ENCODE data around the gene NXPH3.

Gene NXPH3

GRCh38 chr17:49604314-49604869, 28.7 kb downstream of the NXPH3 start:
- Histone ChIP-seq H3K4me2 (ENCODE audit: low read length) (no peak overlapping the region), H3K36me3 (ENCODE audit: insufficient read depth, low read length) (peaks cover 87% of the 10 kb centered on the region), H3K27ac (ENCODE audit: low read depth, low read length, poor library complexity, severe bottlenecking) (no peak overlapping the region), H4K20me1 (ENCODE audit: insufficient read depth, low read length) (no peaks in the 10 kb centered on the region), H3K9ac (ENCODE audit: low read length) (no peak overlapping the region), H3K4me3 (ENCODE audit: low read depth, low read length, poor library complexity, severe bottlenecking) (no peak overlapping the region), H3K9me2 (ENCODE audit: low read depth, low read length) (no peaks in the 10 kb centered on the region), H3K27me3 (ENCODE audit: insufficient read depth, low read length) (no peaks in the 10 kb centered on the region), H2AFZ (ENCODE audit: low read length) (no peak overlapping the region), H3F3A (ENCODE audit: insufficient read depth, low read length) (no peaks in the 10 kb centered on the region), H3K79me2 (ENCODE audit: insufficient read depth, low read length) (no peaks in the 10 kb centered on the region), H3K4me1 (ENCODE audit: insufficient read depth, low read length, severe bottlenecking) (no peaks in the 10 kb centered on the region), H3K9me3 (ENCODE audit: low read length) (no peaks in the 10 kb centered on the region)
- TF ChIP-seq EZH2 (IDR thresholded peaks at IDR 0.05; ENCODE audit: borderline replicate concordance, low read length): no peak
- TF ChIP-seq, protein P1, sequence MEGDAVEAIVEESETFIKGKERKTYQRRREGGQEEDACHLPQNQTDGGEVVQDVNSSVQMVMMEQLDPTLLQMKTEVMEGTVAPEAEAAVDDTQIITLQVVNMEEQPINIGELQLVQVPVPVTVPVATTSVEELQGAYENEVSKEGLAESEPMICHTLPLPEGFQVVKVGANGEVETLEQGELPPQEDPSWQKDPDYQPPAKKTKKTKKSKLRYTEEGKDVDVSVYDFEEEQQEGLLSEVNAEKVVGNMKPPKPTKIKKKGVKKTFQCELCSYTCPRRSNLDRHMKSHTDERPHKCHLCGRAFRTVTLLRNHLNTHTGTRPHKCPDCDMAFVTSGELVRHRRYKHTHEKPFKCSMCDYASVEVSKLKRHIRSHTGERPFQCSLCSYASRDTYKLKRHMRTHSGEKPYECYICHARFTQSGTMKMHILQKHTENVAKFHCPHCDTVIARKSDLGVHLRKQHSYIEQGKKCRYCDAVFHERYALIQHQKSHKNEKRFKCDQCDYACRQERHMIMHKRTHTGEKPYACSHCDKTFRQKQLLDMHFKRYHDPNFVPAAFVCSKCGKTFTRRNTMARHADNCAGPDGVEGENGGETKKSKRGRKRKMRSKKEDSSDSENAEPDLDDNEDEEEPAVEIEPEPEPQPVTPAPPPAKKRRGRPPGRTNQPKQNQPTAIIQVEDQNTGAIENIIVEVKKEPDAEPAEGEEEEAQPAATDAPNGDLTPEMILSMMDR (IDR thresholded peaks at IDR 0.05; ENCODE audit: low read length): no peak

DNA sequence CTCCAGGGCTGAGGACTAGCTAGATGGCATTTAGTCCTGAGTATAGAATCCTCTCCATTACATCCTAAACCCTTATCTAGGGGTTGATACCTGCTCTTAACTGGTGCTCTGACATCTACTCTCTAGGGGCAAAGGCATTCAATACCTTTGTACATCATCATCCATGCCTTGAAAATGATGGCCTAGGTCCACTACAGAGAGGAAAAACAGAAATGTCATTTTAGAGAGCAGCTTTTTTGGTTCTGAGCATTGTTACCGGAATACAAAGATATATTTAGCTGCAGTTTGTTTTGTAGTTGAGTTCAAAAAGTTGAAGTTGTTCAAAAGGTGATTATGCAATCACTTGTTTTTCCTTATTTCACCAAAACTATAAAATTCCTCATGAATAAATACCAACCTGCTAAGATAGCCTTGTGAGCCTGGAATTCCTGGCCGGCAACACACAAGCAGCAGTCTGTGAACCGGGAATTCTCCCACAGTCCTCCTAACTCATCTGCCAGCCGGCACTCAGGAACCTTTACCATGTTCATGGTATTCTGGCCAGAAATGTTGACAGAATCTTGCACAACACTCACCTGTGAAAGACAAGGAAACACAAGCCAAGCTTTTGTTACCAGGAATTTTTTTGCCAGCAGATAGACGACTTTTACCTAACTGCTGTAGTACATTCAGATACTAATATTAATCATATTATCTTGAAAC, 35.4 kb downstream of the NXPH3 start:
- Histone ChIP-seq H3K36me3 (ENCODE audit: insufficient read depth, low read length) (peaks cover 72% of the 10 kb centered on the region), H3K27me3 (ENCODE audit: insufficient read depth, low read length) (no peaks in the 10 kb centered on the region), H3K9ac (ENCODE audit: low read length) (no peak overlapping the region), H3K9me3 (ENCODE audit: low read length) (no peaks in the 10 kb centered on the region), H3K79me2 (ENCODE audit: insufficient read depth, low read length) (no peaks in the 10 kb centered on the region), H3F3A (ENCODE audit: insufficient read depth, low read length) (no peaks in the 10 kb centered on the region), H3K4me3 (ENCODE audit: low read depth, low read length, poor library complexity, severe bottlenecking) (no peak overlapping the region), H3K9me2 (ENCODE audit: low read depth, low read length) (no peaks in the 10 kb centered on the region), H3K27ac (ENCODE audit: low read depth, low read length, poor library complexity, severe bottlenecking) (no peak overlapping the region), H2AFZ (ENCODE audit: low read length) (no peak overlapping the region), H4K20me1 (ENCODE audit: insufficient read depth, low read length) (no peaks in the 10 kb centered on the region), H3K4me2 (ENCODE audit: low read length) (no peak overlapping the region), H3K4me1 (ENCODE audit: insufficient read depth, low read length, severe bottlenecking) (no peaks in the 10 kb centered on the region)
- TF ChIP-seq EZH2 (IDR thresholded peaks at IDR 0.05; ENCODE audit: borderline replicate concordance, low read length): no peak
- TF ChIP-seq, protein P1 (IDR thresholded peaks at IDR 0.05; ENCODE audit: low read length): no peak

GRCh38 chr17:49612726-49613125, 37.1 kb downstream of the NXPH3 start:
- no peaks in the 10 kb centered on the region for H3K4me1 ChIP-seq (ENCODE audit: insufficient read depth, low read length, severe bottlenecking)
- H3F3A ChIP-seq (ENCODE audit: insufficient read depth, low read length): no peaks in the 10 kb centered on the region
- no peaks in the 10 kb centered on the region for H3K27me3 ChIP-seq (ENCODE audit: insufficient read depth, low read length)
- H2AFZ ChIP-seq (ENCODE audit: low read length): no peak overlapping the region
- no peaks in the 10 kb centered on the region for H3K9me2 ChIP-seq (ENCODE audit: low read depth, low read length)
- peaks cover 70% of the 10 kb centered on the region for H3K36me3 ChIP-seq (ENCODE audit: insufficient read depth, low read length)
- H4K20me1 ChIP-seq (ENCODE audit: insufficient read depth, low read length): no peaks in the 10 kb centered on the region
- H3K9me3 ChIP-seq (ENCODE audit: low read length): no peaks in the 10 kb centered on the region
- no peak overlapping the region for H3K4me2 ChIP-seq (ENCODE audit: low read length)
- TF ChIP-seq EZH2 (IDR thresholded peaks at IDR 0.05; ENCODE audit: borderline replicate concordance, low read length): no peak
- TF ChIP-seq, protein P1 (IDR thresholded peaks at IDR 0.05; ENCODE audit: low read length): no peak
- no peak overlapping the region for H3K9ac ChIP-seq (ENCODE audit: low read length)
- no peaks in the 10 kb centered on the region for H3K79me2 ChIP-seq (ENCODE audit: insufficient read depth, low read length)
- no peak overlapping the region for H3K27ac ChIP-seq (ENCODE audit: low read depth, low read length, poor library complexity, severe bottlenecking)
- H3K4me3 ChIP-seq (ENCODE audit: low read depth, low read length, poor library complexity, severe bottlenecking): no peak overlapping the region

Measured in OCI-LY1 (cell line).